H9 (cell line): Measurements from ENCODE around the gene POLE3. TPM values are rescaled to one million over a fixed set of nuclear protein-coding genes. Genes with fewer than 3 reads are reported as not detected.
A peak's percentile ranks its signal among the peaks of the same experiment; 100 is the strongest.

Experiments used
- DNase-seq: peaks from one replicate; pipeline ENCODE4 v3.0.0-alpha.2; 2017
- H2AFZ ChIP-seq: one replicate; pipeline ENCODE4 v1.6.1; 2013; ENCODE audit warnings: mild to moderate bottlenecking, low read length, control low read depth, moderate library complexity
- H2AK5ac ChIP-seq: 2 replicates; pipeline ENCODE4 v1.6.1; 2013; ENCODE audit warnings: low read length, control low read depth, mixed read lengths; ENCODE audit not compliant: insufficient read length
- H2BK120ac ChIP-seq: one replicate; pipeline ENCODE4 v1.6.1; 2013; ENCODE audit warnings: low read depth, mild to moderate bottlenecking, low read length, control low read depth, inconsistent platforms; ENCODE audit not compliant: poor library complexity, severe bottlenecking
- H2BK12ac ChIP-seq: 2 replicates; pipeline ENCODE4 v1.6.1; 2013; ENCODE audit warnings: low read length, control low read depth, mixed read lengths, low read depth; ENCODE audit not compliant: insufficient read length
- H2BK15ac ChIP-seq: 2 replicates; pipeline ENCODE4 v1.6.1; 2013; ENCODE audit warnings: low read depth, low read length, control low read depth
- H2BK20ac ChIP-seq: one replicate; pipeline ENCODE4 v1.6.1; 2013; ENCODE audit warnings: low read depth, mild to moderate bottlenecking, low read length, control low read depth, inconsistent platforms; ENCODE audit not compliant: poor library complexity, severe bottlenecking
- H2BK5ac ChIP-seq: 2 replicates; pipeline ENCODE4 v1.6.1; 2013; ENCODE audit warnings: low read length, control low read depth, mixed read lengths; ENCODE audit not compliant: insufficient read length
- H3K14ac ChIP-seq: 2 replicates; pipeline ENCODE4 v1.6.1; 2013; ENCODE audit warnings: low read length, control low read depth; ENCODE audit not compliant: insufficient read depth
- H3K18ac ChIP-seq: 2 replicates; pipeline ENCODE4 v1.6.1; 2013; ENCODE audit warnings: low read depth, mild to moderate bottlenecking, mixed read lengths, low read length, control low read depth; ENCODE audit not compliant: insufficient read length
- H3K23ac ChIP-seq: 2 replicates; pipeline ENCODE4 v1.6.1; 2013; ENCODE audit warnings: low read length, control low read depth, mixed read lengths, low read depth; ENCODE audit not compliant: insufficient read length
- H3K23me2 ChIP-seq: 2 replicates; pipeline ENCODE4 v1.6.1; 2013; ENCODE audit warnings: low read depth, mild to moderate bottlenecking, mixed read lengths, low read length, control low read depth; ENCODE audit not compliant: insufficient read length, poor library complexity, severe bottlenecking
- H3K27ac ChIP-seq: 2 replicates; pipeline ENCODE4 v1.5.1; 2013; ENCODE audit warnings: low read length, control low read depth, mixed read lengths, low read depth; ENCODE audit not compliant: insufficient read length
- H3K27me3 ChIP-seq: 2 replicates; pipeline ENCODE4 v1.6.1; 2013; ENCODE audit warnings: low read length, control low read depth, inconsistent platforms; ENCODE audit not compliant: insufficient read depth
- H3K4ac ChIP-seq: 2 replicates; pipeline ENCODE4 v1.6.1; 2013; ENCODE audit warnings: low read depth, mild to moderate bottlenecking, control low read depth, inconsistent platforms, low read length, moderate library complexity
- H3K4me1 ChIP-seq: 2 replicates; pipeline ENCODE4 v1.6.1; 2013; ENCODE audit warnings: low read length, control low read depth, inconsistent platforms; ENCODE audit not compliant: insufficient read depth
- H3K4me2 ChIP-seq: 2 replicates; pipeline ENCODE4 v1.6.1; 2013; ENCODE audit warnings: low read length, control low read depth, mixed read lengths; ENCODE audit not compliant: insufficient read length, insufficient read depth
- H3K56ac ChIP-seq: 2 replicates; pipeline ENCODE4 v1.6.1; 2013; ENCODE audit warnings: low read depth, mild to moderate bottlenecking, mixed read lengths, low read length, control low read depth; ENCODE audit not compliant: insufficient read length
- H3K79me1 ChIP-seq: 2 replicates; pipeline ENCODE4 v1.6.1; 2013; ENCODE audit warnings: low read depth, mild to moderate bottlenecking, moderate library complexity, low read length, control low read depth, inconsistent platforms; ENCODE audit not compliant: insufficient read depth, poor library complexity, severe bottlenecking
- H3K79me2 ChIP-seq: 2 replicates; pipeline ENCODE4 v1.6.1; 2013; ENCODE audit warnings: low read length, control low read depth, inconsistent platforms; ENCODE audit not compliant: insufficient read depth
- H3K9ac ChIP-seq: 2 replicates; pipeline ENCODE4 v1.6.1; 2013; ENCODE audit warnings: low read length, control low read depth, mixed read lengths; ENCODE audit not compliant: insufficient read length; ENCODE audit errors: extremely low read depth
- H3K9me3 ChIP-seq: one replicate; pipeline ENCODE4 v1.6.1; 2013; ENCODE audit warnings: low read depth, low read length, inconsistent platforms; ENCODE audit not compliant: control insufficient read depth
- H3T11ph ChIP-seq: one replicate; pipeline ENCODE4 v1.6.1; 2013; ENCODE audit warnings: mild to moderate bottlenecking, low read length, control low read depth, inconsistent platforms
- H4K20me1 ChIP-seq: one replicate; pipeline ENCODE4 v1.6.1; 2013; ENCODE audit not compliant: control insufficient read depth, insufficient read length, insufficient read depth
- H4K5ac ChIP-seq: 2 replicates; pipeline ENCODE4 v1.6.1; 2013; ENCODE audit warnings: low read depth, mild to moderate bottlenecking, mixed read lengths, low read length, control low read depth; ENCODE audit not compliant: insufficient read length
- H4K8ac ChIP-seq: replicated peaks from 2 replicates; pipeline ENCODE4 v1.6.1; 2013; ENCODE audit warnings: low read length, control low read depth, mixed read lengths, low read depth; ENCODE audit not compliant: insufficient read length
- H4K91ac ChIP-seq: 2 replicates; pipeline ENCODE4 v1.6.1; 2013; ENCODE audit warnings: low read depth, mild to moderate bottlenecking, moderate library complexity, mixed read lengths, low read length, control low read depth; ENCODE audit not compliant: insufficient read length
- H3K27ac Mint-ChIP-seq, 3 experiments: 2 replicates in 2 of 3; 3 replicates in 1 of 3; pipeline ENCODE4 v1.8.0; 2020 to 2021; ENCODE audit warnings: mixed read lengths in 3 of 3, mild to moderate bottlenecking in 1 of 3, moderate library complexity in 1 of 3
- H3K27me3 Mint-ChIP-seq: 2 replicates; pipeline ENCODE4 v1.8.0; 2021; ENCODE audit warnings: low read depth, mild to moderate bottlenecking, moderate library complexity, mixed read lengths
- H3K36me3 Mint-ChIP-seq, 3 experiments: 2 replicates in 2 of 3; 3 replicates in 1 of 3; pipeline ENCODE4 v1.8.0; 2020 to 2021; ENCODE audit warnings: low read depth in 3 of 3, mixed read lengths in 3 of 3; ENCODE audit not compliant: insufficient read depth in 1 of 3
- H3K4me1 Mint-ChIP-seq, 2 experiments: 2 replicates each; pipeline ENCODE4 v1.8.0; 2020; ENCODE audit warnings: mixed read lengths in 2 of 2
- H3K4me3 Mint-ChIP-seq, 2 experiments: 2 replicates in 1 of 2; 3 replicates in 1 of 2; pipeline ENCODE4 v1.8.0; 2020 to 2021; ENCODE audit warnings: mild to moderate bottlenecking in 2 of 2, mixed read lengths in 2 of 2, moderate library complexity in 1 of 2
- H3K9me3 Mint-ChIP-seq, 2 experiments: 2 replicates in 1 of 2; 3 replicates in 1 of 2; pipeline ENCODE4 v1.8.0; 2020; ENCODE audit warnings: mild to moderate bottlenecking in 2 of 2, mixed read lengths in 2 of 2, moderate library complexity in 1 of 2
- WGBS: extraction: QIAGEN DNeasy Blood & Tissue Kit; methylation state at CpG from one replicate; pipeline ENCODE4 v1.1.7; 2013; ENCODE audit warnings: missing lambda C conversion rate, low lambda C conversion rate, mixed read lengths; ENCODE audit not compliant: insufficient read length; ENCODE audit errors: extremely low coverage; 5-methylcytosine and 5-hydroxymethylcytosine counted together
- total RNA-seq: library from RNA; stranded (reverse); gene quantifications from 2 replicates; pipeline ENCODE4 v1.2.1, GENCODE V29; 2021
- TF ChIP-seq, protein P1 (sequence below): fragments of 200-600 bp; sonication (generic); conservative IDR thresholded peaks from 3 replicates; pipeline ENCODE4 v1.8.0; 2021; ENCODE audit warnings: antibody characterized with exemption, mild to moderate bottlenecking

Gene POLE3
- total RNA-seq, 1 experiment from 2014 or later = 82.4 TPM

DNA sequence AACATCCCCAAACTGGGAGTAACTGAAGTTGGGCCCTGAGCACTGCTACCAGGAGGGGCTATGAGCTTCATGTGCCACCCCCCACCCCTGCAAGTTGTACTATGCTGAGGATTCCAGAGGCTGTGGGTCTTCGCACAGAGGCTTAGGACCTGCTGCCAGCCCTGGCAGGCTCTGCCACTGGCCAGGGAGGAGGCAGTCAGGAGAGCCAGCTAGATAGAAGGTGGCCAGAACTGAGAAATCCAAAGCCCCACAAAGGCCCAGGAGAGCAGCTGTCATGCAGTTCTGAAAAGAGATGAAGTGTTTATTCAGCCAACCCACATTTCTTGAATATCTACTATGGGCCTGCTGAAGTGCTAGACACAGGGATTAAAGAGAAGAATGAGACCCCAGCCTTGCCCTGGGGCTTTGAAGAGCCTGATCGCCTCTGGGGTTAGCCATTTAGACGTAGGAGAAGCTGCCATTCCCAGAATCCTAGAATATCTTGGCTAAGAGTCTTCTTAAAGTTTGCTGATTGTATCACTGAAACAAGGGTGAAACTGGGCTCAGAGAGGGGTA is 10.8 kb downstream of the POLE3 start:
- H3K79me2 ChIP-seq = no peaks in the 10 kb centered on the region
- H4K5ac ChIP-seq = no peak overlapping the region
- H3K9me3 ChIP-seq = no peaks in the 10 kb centered on the region
- Mint-ChIP-seq H3K4me3 (peak overlapping the region; percentile 88 to 94), H3K27ac (no peak overlapping the region), H3K4me1 (peaks cover 6 to 11% of the 10 kb centered on the region in 2 experiments), H3K27me3 (no peaks in the 10 kb centered on the region; the same call in none of the 2 replicates), H3K9me3 (no peaks in the 10 kb centered on the region), H3K36me3 (peaks cover 0 to 3% (median 0%) of the 10 kb centered on the region in 3 experiments; a peak in 3 of 7 replicates)
- no peak overlapping the region for H2BK15ac ChIP-seq
- H3K23me2 ChIP-seq = no peaks in the 10 kb centered on the region
- H3K27me3 ChIP-seq = no peaks in the 10 kb centered on the region
- H3K18ac ChIP-seq = no peak overlapping the region
- H2AK5ac ChIP-seq = no peak overlapping the region
- no peak overlapping the region for H2BK120ac ChIP-seq
- H3K23ac ChIP-seq = no peak overlapping the region
- no peaks in the 10 kb centered on the region for H3K4me1 ChIP-seq
- no peak overlapping the region for H4K91ac ChIP-seq
- no peak overlapping the region for H2BK20ac ChIP-seq
- no peak overlapping the region for H3K56ac ChIP-seq
- no peak overlapping the region for H3K4me2 ChIP-seq
- H3T11ph ChIP-seq = no peak overlapping the region
- no peak overlapping the region for H2AFZ ChIP-seq
- no peak overlapping the region for H2BK5ac ChIP-seq
- H3K79me1 ChIP-seq = no peaks in the 10 kb centered on the region
- no peak for DNase-seq
- H2BK12ac ChIP-seq = no peak overlapping the region
- H3K14ac ChIP-seq = no peak overlapping the region
- TF ChIP-seq, protein P1, sequence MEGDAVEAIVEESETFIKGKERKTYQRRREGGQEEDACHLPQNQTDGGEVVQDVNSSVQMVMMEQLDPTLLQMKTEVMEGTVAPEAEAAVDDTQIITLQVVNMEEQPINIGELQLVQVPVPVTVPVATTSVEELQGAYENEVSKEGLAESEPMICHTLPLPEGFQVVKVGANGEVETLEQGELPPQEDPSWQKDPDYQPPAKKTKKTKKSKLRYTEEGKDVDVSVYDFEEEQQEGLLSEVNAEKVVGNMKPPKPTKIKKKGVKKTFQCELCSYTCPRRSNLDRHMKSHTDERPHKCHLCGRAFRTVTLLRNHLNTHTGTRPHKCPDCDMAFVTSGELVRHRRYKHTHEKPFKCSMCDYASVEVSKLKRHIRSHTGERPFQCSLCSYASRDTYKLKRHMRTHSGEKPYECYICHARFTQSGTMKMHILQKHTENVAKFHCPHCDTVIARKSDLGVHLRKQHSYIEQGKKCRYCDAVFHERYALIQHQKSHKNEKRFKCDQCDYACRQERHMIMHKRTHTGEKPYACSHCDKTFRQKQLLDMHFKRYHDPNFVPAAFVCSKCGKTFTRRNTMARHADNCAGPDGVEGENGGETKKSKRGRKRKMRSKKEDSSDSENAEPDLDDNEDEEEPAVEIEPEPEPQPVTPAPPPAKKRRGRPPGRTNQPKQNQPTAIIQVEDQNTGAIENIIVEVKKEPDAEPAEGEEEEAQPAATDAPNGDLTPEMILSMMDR = no peak
- no peak overlapping the region for H3K9ac ChIP-seq
- H3K4ac ChIP-seq = no peak overlapping the region
- no peak overlapping the region for H4K8ac ChIP-seq
- no peaks in the 10 kb centered on the region for H4K20me1 ChIP-seq
- no peak overlapping the region for H3K27ac ChIP-seq
- no CpG with 5 or more reads among the region's 3 CpGs for WGBS
